HepG2 (cell line): ENCODE data around the gene CLEC4M. TPM values are rescaled to one million over a fixed set of nuclear protein-coding genes. Genes with fewer than 3 reads are reported as not detected.

Experiments
- ATAC-seq: fragments of 200-7000 bp; cut with Tn5 transposase; 3 replicates; pipeline ENCODE4 v1.9.1; 2020; ENCODE audit warnings: mild to moderate bottlenecking, moderate library complexity
- BruUV-seq: library from RNA; stranded (reverse); fragments of 400-500 nt; replicated peaks from 2 replicates; lab custom pipeline; 2021; lab: Mats Ljungman, UMichigan
- CTCF ChIA-PET: fragments of 300-600 bp; formaldehyde crosslinking; extraction: SDS; loops from one replicate; lab custom pipeline; 2021; ENCODE audit warnings: low total read pairs, inconsistent platforms, low intra/inter-chr PET ratio; lab: Yijun Ruan, JAX
- POLR2A ChIA-PET: fragments of 350-600 bp; sonication (Branson Sonifier 250); formaldehyde crosslinking; loops from one replicate; lab custom pipeline; 2020; ENCODE audit warnings: antibody characterized with exemption, inconsistent platforms; lab: Yijun Ruan, JAX
- DNase-seq: peaks from one replicate; pipeline ENCODE4 v3.0.0-alpha.2; 2015; ENCODE audit warnings: low spot score
- FAIRE-seq: peaks from 3 replicates; lab custom pipeline; 2011; peaks lifted over from hg19 to GRCh38; lab: Jason Lieb, UNC
- H2AFZ ChIP-seq: one replicate; pipeline ENCODE4 v1.6.1; 2011; ENCODE audit warnings: low read length, inconsistent platforms
- H3K27ac ChIP-seq: fragments of 300-600 bp; 3 replicates; pipeline ENCODE4 v1.8.0; 2011; ENCODE audit warnings: mixed run types, mild to moderate bottlenecking, mixed read lengths, low read length, inconsistent platforms; ENCODE audit not compliant: insufficient read depth; ENCODE audit errors: extremely low read length
- H3K27me3 ChIP-seq, 2 experiments: fragments of 200-600 bp in 1 of 2; 2 replicates in 1 of 2; 3 replicates in 1 of 2; pipeline versions ENCODE4 v1.6.0 to v1.8.0; 2011; ENCODE audit warnings: low read length in 2 of 2, mild to moderate bottlenecking in 2 of 2, moderate library complexity in 2 of 2, inconsistent platforms in 1 of 2; ENCODE audit not compliant: insufficient read depth in 2 of 2, control insufficient read depth in 1 of 2
- H3K36me3 ChIP-seq, 2 experiments: fragments of 200-600 bp in 1 of 2; replicated peaks in 1 of 2; 2 replicates in 1 of 2; 3 replicates in 1 of 2; pipeline versions ENCODE4 v1.5.1 to v1.8.0; 2011; ENCODE audit warnings: low read length in 2 of 2, inconsistent platforms in 1 of 2; ENCODE audit not compliant: insufficient read depth in 2 of 2, control insufficient read depth in 1 of 2
- H3K4me1 ChIP-seq: 2 replicates; pipeline ENCODE4 v1.5.1; 2012; ENCODE audit warnings: low read length, inconsistent platforms; ENCODE audit not compliant: insufficient read depth
- H3K4me2 ChIP-seq: 2 replicates; pipeline ENCODE4 v1.6.0; 2011; ENCODE audit warnings: low read depth, low read length, inconsistent platforms
- H3K4me3 ChIP-seq, 3 experiments: fragments of 200-600 bp in 1 of 3; sonication (generic), shearing (Covaris generic) in 1 of 3; replicated peaks in 1 of 3; 2 replicates each; pipeline ENCODE4 v1.5.1; 2011 to 2016; ENCODE audit warnings: low read length in 3 of 3, inconsistent platforms in 2 of 3, low read depth in 2 of 3, mild to moderate bottlenecking in 2 of 3, control low read depth in 1 of 3, mixed read lengths in 1 of 3; ENCODE audit not compliant: insufficient read depth in 1 of 3
- H3K79me2 ChIP-seq: one replicate; pipeline ENCODE4 v1.6.1; 2011; ENCODE audit warnings: low read length, inconsistent platforms; ENCODE audit not compliant: insufficient read depth
- H3K9ac ChIP-seq: 2 replicates; pipeline ENCODE4 v1.6.0; 2011; ENCODE audit warnings: mild to moderate bottlenecking, low read depth, low read length, inconsistent platforms; ENCODE audit not compliant: insufficient read depth
- H3K9me3 ChIP-seq: 2 replicates; pipeline ENCODE4 v1.5.1; 2012; ENCODE audit warnings: mild to moderate bottlenecking, low read length
- H4K20me1 ChIP-seq: 2 replicates; pipeline ENCODE4 v1.6.0; 2011; ENCODE audit warnings: inconsistent platforms, mild to moderate bottlenecking, low read length, moderate library complexity; ENCODE audit not compliant: insufficient read depth
- ELF4 ChIP-seq: sonication (generic); formaldehyde crosslinking; IDR thresholded peaks from 2 replicates; pipeline ENCODE4 v1.5.0; 2020; ENCODE audit warnings: missing genetic modification reagents, mild to moderate bottlenecking, moderate library complexity, borderline replicate concordance
- MAF1 ChIP-seq: sonication (generic); formaldehyde crosslinking; IDR thresholded peaks from 2 replicates; pipeline ENCODE4 v1.5.0; 2020; ENCODE audit warnings: missing genetic modification reagents, borderline replicate concordance
- MYNN ChIP-seq: sonication (generic); formaldehyde crosslinking; IDR thresholded peaks from 2 replicates; pipeline ENCODE4 v1.4.0; 2020; ENCODE audit warnings: mild to moderate bottlenecking, low read depth, missing genetic modification reagents
- PHF20 ChIP-seq: sonication (generic); formaldehyde crosslinking; IDR thresholded peaks from 2 replicates; pipeline ENCODE4 v1.5.0; 2020; ENCODE audit warnings: mild to moderate bottlenecking, missing genetic modification reagents
- ZNF260 ChIP-seq: sonication (generic); formaldehyde crosslinking; IDR thresholded peaks from 2 replicates; pipeline ENCODE4 v1.4.0; 2020; ENCODE audit warnings: missing genetic modification reagents, low read depth, mild to moderate bottlenecking, borderline replicate concordance
- ZNF331 ChIP-seq: sonication (generic); formaldehyde crosslinking; IDR thresholded peaks from 2 replicates; pipeline ENCODE4 v1.4.0; 2020; ENCODE audit warnings: missing genetic modification reagents
- ZNF460 ChIP-seq: sonication (generic); formaldehyde crosslinking; IDR thresholded peaks from 2 replicates; pipeline ENCODE4 v1.5.1; 2020; ENCODE audit warnings: missing genetic modification reagents, mild to moderate bottlenecking, borderline replicate concordance
- WGBS: methylation state at CpG from one replicate; pipeline ENCODE4 v1.1.6; 2017; ENCODE audit warnings: low lambda C conversion rate; 5-methylcytosine and 5-hydroxymethylcytosine counted together
- in situ Hi-C: cut with HindIII; loops from 2 replicates; pipeline ENCODE4 v1.10.0; 2017; ENCODE audit warnings: low pct_unique_long_range_greater_than_20kb; ENCODE audit not compliant: extremely low pct_ligation_motif_present
- intact Hi-C: fragments of 100-400 bp; cut with micrococcal nuclease; formaldehyde crosslinking; loops from one replicate; pipeline ENCODE4 v1.10.0; 2022; ENCODE audit not compliant: unreplicated experiment
- polyA plus RNA-seq, 8 experiments: library from polyadenylated mRNA; depleted of rRNA in 3 of 8; stranded (reverse) in 7 of 8; unstranded in 1 of 8; fragments of >200 nt; fragmentation: Illumina TruSeq in 4 of 8; extraction: Trizol in 4 of 8; gene quantifications; 2 replicates each; pipeline versions ENCODE4 v1.2.1 to v1.2.3, GENCODE V29; 2011 to 2016; ENCODE audit warnings: low read depth in 4 of 8, missing spikeins in 1 of 8, mixed read lengths in 1 of 8; ENCODE audit not compliant: insufficient read depth in 1 of 8
- total RNA-seq, 5 experiments: library from RNA; depleted of rRNA; stranded (reverse); fragments of >200 nt; fragmentation: Illumina TruSeq; extraction: Trizol; gene quantifications; 2 replicates each; pipeline ENCODE4 v1.2.3, GENCODE V29; 2016; ENCODE audit warnings: low read depth in 1 of 5
- TF ChIP-seq, protein P1 (sequence below): sonication (generic); formaldehyde crosslinking; IDR thresholded peaks from 2 replicates; pipeline ENCODE4 v1.8.0; 2022; ENCODE audit warnings: mild to moderate bottlenecking, missing genetic modification reagents, moderate library complexity

The CLEC4M gene
- total and polyA plus RNA-seq, 2 of the 13 experiments (the other 11 are each of a cell fraction or from before 2014, with no cell fraction given), result not detected

DNA sequence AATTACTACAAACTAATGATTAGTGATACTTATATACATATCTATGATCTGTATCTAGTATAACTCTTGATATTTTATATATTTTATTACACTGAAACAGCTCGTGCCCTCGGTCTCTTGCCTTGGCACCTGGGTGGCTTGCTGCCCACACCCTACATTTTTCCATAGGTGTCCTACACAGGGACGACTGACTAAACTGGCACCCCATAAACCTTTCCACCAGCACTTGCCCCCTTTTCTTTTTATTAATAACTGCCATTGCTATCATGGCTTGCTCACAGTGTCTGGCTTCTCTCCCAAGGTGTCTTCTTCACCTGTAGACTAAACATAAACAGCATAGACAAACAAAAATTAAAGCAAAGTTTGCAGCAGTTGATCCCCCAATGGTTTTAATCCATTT is 30.4 kb downstream of the CLEC4M start:
- H3K27ac ChIP-seq, result no peak overlapping the region
- intact Hi-C loops, result no loop called here
- ChIA-PET CTCF (no interaction called here), POLR2A (no interaction called here)
- no peak overlapping the region for H3K4me2 ChIP-seq
- no peaks in the 10 kb centered on the region for H3K79me2 ChIP-seq
- H3K36me3 ChIP-seq, result no peaks in the 10 kb centered on the region
- H2AFZ ChIP-seq, result no peak overlapping the region
- in situ Hi-C loops, result loop anchor here (10.0 kb wide), 2 partner anchors 109 to 229 kb away; partner anchors contain the start of gene TRAPPC5
- no peak overlapping the region for H3K9ac ChIP-seq
- no TSS peak for BruUV-seq
- H3K4me1 ChIP-seq, result no peaks in the 10 kb centered on the region
- peaks cover 2 to 39% of the 10 kb centered on the region in 2 experiments for H3K27me3 ChIP-seq
- no peak for DNase-seq
- ATAC-seq, result no peak
- no peaks in the 10 kb centered on the region for H3K9me3 ChIP-seq
- H3K4me3 ChIP-seq, result no peak overlapping the region
- no peak for FAIRE-seq
- H4K20me1 ChIP-seq, result no peaks in the 10 kb centered on the region
- TF ChIP-seq ZNF331 (CRISPR knock-in tag) (no peak), MYNN (CRISPR knock-in tag) (no peak), PHF20 (no peak), ZNF460 (no peak), ZNF260 (CRISPR knock-in tag) (no peak), MAF1 (CRISPR knock-in tag) (no peak), ELF4 (CRISPR knock-in tag) (no peak)
- TF ChIP-seq, protein P1, sequence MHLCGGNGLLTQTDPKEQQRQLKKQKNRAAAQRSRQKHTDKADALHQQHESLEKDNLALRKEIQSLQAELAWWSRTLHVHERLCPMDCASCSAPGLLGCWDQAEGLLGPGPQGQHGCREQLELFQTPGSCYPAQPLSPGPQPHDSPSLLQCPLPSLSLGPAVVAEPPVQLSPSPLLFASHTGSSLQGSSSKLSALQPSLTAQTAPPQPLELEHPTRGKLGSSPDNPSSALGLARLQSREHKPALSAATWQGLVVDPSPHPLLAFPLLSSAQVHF (CRISPR knock-in tag), result no peak
- 7% methylated on average over 3 of the region's 3 CpGs for WGBS
